GM06990 (cell line): ENCODE results near the gene DGKI.

ENCODE experiments used
- DNase-seq: peaks from one replicate; pipeline ENCODE4 v3.0.0-alpha.2; 2011; ENCODE audit not compliant: insufficient read length; ENCODE audit errors: extremely low read depth
- H3K27me3 ChIP-seq: replicated peaks from 2 replicates; pipeline ENCODE4 v1.6.0; 2011; ENCODE audit warnings: low read length; ENCODE audit not compliant: control insufficient read depth, insufficient read depth
- H3K36me3 ChIP-seq: 2 replicates; pipeline ENCODE4 v1.5.1; 2011; ENCODE audit warnings: low read length; ENCODE audit not compliant: control insufficient read depth, insufficient read depth
- H3K4me3 ChIP-seq: replicated peaks from 2 replicates; pipeline ENCODE4 v1.5.1; 2011; ENCODE audit warnings: low read depth, mild to moderate bottlenecking, control low read depth, low read length
- CTCF ChIP-seq: IDR thresholded peaks from 2 replicates; pipeline ENCODE4 v1.5.1; 2011; ENCODE audit warnings: low read length, control low read depth, mild to moderate bottlenecking, inconsistent platforms; ENCODE audit not compliant: insufficient read depth, poor library complexity, severe bottlenecking

The DGKI gene

DNA sequence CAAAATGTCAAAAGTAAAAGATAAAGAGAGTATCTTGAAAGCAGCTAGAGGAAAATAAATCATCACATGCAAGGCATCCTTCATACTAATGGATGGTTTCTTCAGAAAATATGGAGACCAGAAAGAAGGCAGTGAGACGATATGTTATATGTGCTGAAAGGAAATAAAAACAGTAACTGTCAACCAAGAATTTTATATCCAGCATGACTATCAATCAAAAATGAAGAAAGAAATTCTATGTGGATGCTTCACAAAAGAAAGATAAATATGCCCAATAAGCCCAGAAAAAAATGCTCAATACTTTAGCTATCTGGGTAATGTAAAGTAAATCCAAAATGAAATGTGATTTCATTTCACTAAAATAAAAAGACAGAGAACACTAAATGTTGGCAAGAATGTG lies 142.1 kb downstream of the DGKI start:
- DNase-seq: no peak
- H3K36me3 ChIP-seq: no peaks in the 10 kb centered on the region
- no peak overlapping the region for H3K4me3 ChIP-seq
- no peak for TF ChIP-seq CTCF
- no peaks in the 10 kb centered on the region for H3K27me3 ChIP-seq

- no peak for DNase-seq
- TF ChIP-seq CTCF: no peak
Measured at GRCh38 chr7:137703291-137704010, 143.3 kb downstream of the DGKI start.

GRCh38 chr7:137696988-137697387 lies 149.8 kb downstream of the DGKI start:
- DNase-seq: no peak
- Histone ChIP-seq H3K36me3 (no peaks in the 10 kb centered on the region), H3K4me3 (no peak overlapping the region), H3K27me3 (no peaks in the 10 kb centered on the region)
- no peak for TF ChIP-seq CTCF

More at GRCh38 chr7:137703291-137704010, 143.3 kb downstream of the DGKI start:
- H3K4me3 ChIP-seq: no peak overlapping the region
- no peaks in the 10 kb centered on the region for H3K36me3 ChIP-seq
- H3K27me3 ChIP-seq: no peaks in the 10 kb centered on the region

- Histone ChIP-seq H3K36me3 (no peaks in the 10 kb centered on the region), H3K27me3 (no peaks in the 10 kb centered on the region), H3K4me3 (no peak overlapping the region)
- DNase-seq: no peak
- TF ChIP-seq CTCF: no peak
Measured at GRCh38 chr7:137696376-137696775, 150.4 kb downstream of the DGKI start.

GRCh38 chr7:137695942-137696341 lies 150.8 kb downstream of the DGKI start:
- Histone ChIP-seq H3K27me3 (no peaks in the 10 kb centered on the region), H3K36me3 (no peaks in the 10 kb centered on the region), H3K4me3 (no peak overlapping the region)
- no peak for TF ChIP-seq CTCF
- no peak for DNase-seq

DNA sequence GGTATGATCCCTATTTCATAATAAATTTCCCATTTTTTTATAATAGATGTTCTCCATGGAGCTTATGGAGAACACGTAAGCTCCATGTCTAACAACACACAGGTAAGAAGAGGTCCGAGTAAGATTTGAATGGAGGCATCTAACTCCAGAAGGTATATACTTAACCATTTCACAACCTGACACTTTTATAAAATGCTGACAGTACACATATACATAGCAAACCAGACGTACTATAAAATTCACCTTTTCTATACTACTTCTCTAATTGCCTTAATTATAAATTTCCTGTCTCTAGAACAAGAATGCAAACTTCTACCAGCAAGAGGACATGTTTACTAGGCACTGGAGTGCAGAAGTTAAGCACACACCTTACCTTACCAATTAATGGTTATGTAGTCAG lies 151.3 kb downstream of the DGKI start:
- DNase-seq: no peak
- no peak overlapping the region for H3K4me3 ChIP-seq
- TF ChIP-seq CTCF: no peak
- no peaks in the 10 kb centered on the region for H3K27me3 ChIP-seq
- no peaks in the 10 kb centered on the region for H3K36me3 ChIP-seq
